HEK293 (cell line): Measurements from ENCODE around the gene POU2AF1.

Experiments
- CTCF ChIA-PET: fragments of 350-600 bp; formaldehyde crosslinking; extraction: SDS; loops from one replicate; lab custom pipeline; 2021; ENCODE audit warnings: antibody characterized with exemption; lab: Yijun Ruan, JAX
- POLR2A ChIA-PET: fragments of 300-600 bp; formaldehyde crosslinking; extraction: SDS; loops from one replicate; lab custom pipeline; 2020; ENCODE audit warnings: antibody characterized with exemption, inconsistent platforms; lab: Yijun Ruan, JAX
- H3K27ac ChIP-seq: fragments of 200-500 bp; sonication (Bioruptor generic); 2 replicates; pipeline ENCODE4 v1.5.1; 2014; ENCODE audit warnings: low read depth, low read length, control low read depth, inconsistent platforms; ENCODE audit errors: extremely low read depth
- H3K36me3 ChIP-seq, 2 experiments: fragments of 200-500 bp in 1 of 2; sonication (Bioruptor generic) in 1 of 2; 1 replicate in 1 of 2; 2 replicates in 1 of 2; pipeline ENCODE4 v1.5.1; 2014 to 2017; ENCODE audit warnings: inconsistent platforms in 2 of 2, low read length in 2 of 2; ENCODE audit not compliant: control insufficient read depth in 2 of 2, insufficient read depth in 1 of 2
- H3K4me1 ChIP-seq: fragments of 200-500 bp; sonication (Bioruptor generic); 2 replicates; pipeline ENCODE4 v1.5.1; 2014; ENCODE audit warnings: mild to moderate bottlenecking, low read length, inconsistent platforms; ENCODE audit not compliant: control insufficient read depth, insufficient read depth
- H3K4me3 ChIP-seq: 2 replicates; pipeline ENCODE4 v1.5.1; 2011; ENCODE audit warnings: low read depth, mild to moderate bottlenecking, control low read depth, low read length, moderate library complexity
- H3K9me3 ChIP-seq: fragments of 200-500 bp; sonication (Bioruptor generic); 2 replicates; pipeline ENCODE4 v1.5.1; 2014; ENCODE audit warnings: low read depth, low read length, inconsistent platforms; ENCODE audit not compliant: control insufficient read depth, insufficient read depth
- ZNF146 ChIP-seq: fragments of 450-650 bp; formaldehyde crosslinking; IDR thresholded peaks from 2 replicates; pipeline ENCODE4 v1.5.1; 2016; ENCODE audit warnings: missing biosample characterization, missing genetic modification characterization
- ZNF175 ChIP-seq: fragments of 450-650 bp; formaldehyde crosslinking; IDR thresholded peaks from 2 replicates; pipeline ENCODE4 v1.5.1; 2016; ENCODE audit warnings: missing biosample characterization, missing genetic modification characterization
- ZNF214 ChIP-seq: fragments of 450-650 bp; formaldehyde crosslinking; IDR thresholded peaks from 2 replicates; pipeline ENCODE4 v1.5.1; 2017; ENCODE audit warnings: missing biosample characterization, mild to moderate bottlenecking, missing genetic modification characterization, borderline replicate concordance
- ZNF404 ChIP-seq: fragments of 450-650 bp; formaldehyde crosslinking; IDR thresholded peaks from 2 replicates; pipeline ENCODE4 v1.5.1; 2017; ENCODE audit warnings: missing biosample characterization, missing genetic modification characterization
- ZNF521 ChIP-seq: fragments of 450-650 bp; formaldehyde crosslinking; IDR thresholded peaks from 2 replicates; pipeline ENCODE4 v1.5.1; 2017; ENCODE audit warnings: missing biosample characterization, mild to moderate bottlenecking, missing genetic modification characterization
- ZNF555 ChIP-seq: fragments of 450-650 bp; formaldehyde crosslinking; conservative IDR thresholded peaks from 2 replicates; pipeline ENCODE4 v1.5.1; 2017; ENCODE audit warnings: missing biosample characterization, mild to moderate bottlenecking, missing genetic modification characterization, inconsistent platforms
- ZNF561 ChIP-seq: fragments of 450-650 bp; IDR thresholded peaks from 2 replicates; pipeline ENCODE4 v1.5.1; 2018; ENCODE audit warnings: missing biosample characterization, missing genetic modification characterization, borderline replicate concordance
- ZNF623 ChIP-seq: fragments of 450-650 bp; formaldehyde crosslinking; IDR thresholded peaks from 2 replicates; pipeline ENCODE4 v1.5.1; 2016; ENCODE audit warnings: missing biosample characterization, missing genetic modification characterization
- ZNF768 ChIP-seq: fragments of 450-650 bp; formaldehyde crosslinking; IDR thresholded peaks from 2 replicates; pipeline ENCODE4 v1.5.1; 2018; ENCODE audit warnings: missing biosample characterization, mild to moderate bottlenecking, missing genetic modification characterization
- ZNF785 ChIP-seq: fragments of 450-650 bp; formaldehyde crosslinking; IDR thresholded peaks from 2 replicates; pipeline ENCODE4 v1.5.1; 2016; ENCODE audit warnings: missing biosample characterization, missing genetic modification characterization
- ZXDB ChIP-seq: fragments of 450-650 bp; formaldehyde crosslinking; IDR thresholded peaks from 2 replicates; pipeline ENCODE4 v1.5.1; 2016; ENCODE audit warnings: missing biosample characterization, missing genetic modification characterization
- TF ChIP-seq, protein P1 (sequence below): fragments of 450-650 bp; formaldehyde crosslinking; IDR thresholded peaks from 2 replicates; pipeline ENCODE4 v1.5.1; 2016; ENCODE audit warnings: missing biosample characterization, missing genetic modification characterization
- TF ChIP-seq, protein P2 (sequence below): fragments of 450-650 bp; formaldehyde crosslinking; IDR thresholded peaks from 2 replicates; pipeline ENCODE4 v1.5.1; 2016; ENCODE audit warnings: missing biosample characterization, missing genetic modification characterization
- TF ChIP-seq, protein P3 (sequence below): IDR thresholded peaks from 2 replicates; pipeline ENCODE4 v1.6.1; 2011; ENCODE audit warnings: mild to moderate bottlenecking, low read depth, low read length, borderline replicate concordance
- TF ChIP-seq, protein P4 (sequence below): fragments of 450-650 bp; formaldehyde crosslinking; IDR thresholded peaks from 2 replicates; pipeline ENCODE4 v1.5.1; 2016; ENCODE audit warnings: missing biosample characterization, missing genetic modification characterization
- TF ChIP-seq, protein P5 (sequence below): fragments of 450-650 bp; formaldehyde crosslinking; IDR thresholded peaks from 2 replicates; pipeline ENCODE4 v1.5.1; 2016; ENCODE audit warnings: missing biosample characterization, missing genetic modification characterization
- TF ChIP-seq, protein P6 (sequence below): fragments of 450-650 bp; formaldehyde crosslinking; IDR thresholded peaks from 2 replicates; pipeline ENCODE4 v1.5.1; 2016; ENCODE audit warnings: missing biosample characterization, missing genetic modification characterization, borderline replicate concordance

Gene POU2AF1

DNA sequence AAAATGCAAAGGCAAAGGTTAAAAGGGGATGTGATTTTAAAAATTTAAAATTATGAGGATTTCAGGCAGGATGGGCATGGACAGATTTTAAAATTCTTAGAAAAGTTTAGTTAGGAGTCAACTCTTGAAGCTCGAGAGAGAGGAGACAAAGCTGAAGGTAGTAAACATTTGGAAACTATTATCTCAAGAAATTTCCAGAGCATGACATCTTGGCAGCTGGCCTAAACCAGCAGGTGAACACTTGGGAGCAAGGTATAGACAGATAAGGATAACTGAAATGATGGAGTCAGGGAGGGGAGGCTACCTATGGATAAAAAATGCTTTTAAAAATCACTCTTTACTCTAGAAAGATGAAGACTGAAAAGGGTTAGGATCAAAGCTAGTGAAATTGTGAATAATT is 67.0 kb downstream of the POU2AF1 start:
- ChIA-PET CTCF (no interaction called here), POLR2A (no interaction called here)
- no peak overlapping the region for H3K4me3 ChIP-seq
- no peaks in the 10 kb centered on the region for H3K36me3 ChIP-seq
- no peaks in the 10 kb centered on the region for H3K4me1 ChIP-seq
- no peak for TF ChIP-seq ZNF404 (tag by site-specific recombination)
- no peak for TF ChIP-seq ZNF561 (tag by site-specific recombination)
- TF ChIP-seq ZNF214 (tag by site-specific recombination) = no peak
- TF ChIP-seq, protein P1, sequence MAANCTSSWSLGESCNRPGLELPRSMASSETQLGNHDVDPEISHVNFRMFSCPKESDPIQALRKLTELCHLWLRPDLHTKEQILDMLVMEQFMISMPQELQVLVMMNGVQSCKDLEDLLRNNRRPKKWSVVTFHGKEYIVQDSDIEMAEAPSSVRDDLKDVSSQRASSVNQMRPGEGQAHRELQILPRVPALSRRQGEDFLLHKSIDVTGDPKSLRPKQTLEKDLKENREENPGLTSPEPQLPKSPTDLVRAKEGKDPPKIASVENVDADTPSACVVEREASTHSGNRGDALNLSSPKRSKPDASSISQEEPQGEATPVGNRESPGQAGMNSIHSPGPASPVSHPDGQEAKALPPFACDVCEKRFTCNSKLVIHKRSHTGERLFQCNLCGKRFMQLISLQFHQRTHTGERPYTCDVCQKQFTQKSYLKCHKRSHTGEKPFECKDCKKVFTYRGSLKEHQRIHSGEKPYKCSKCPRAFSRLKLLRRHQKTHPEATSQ (tag by site-specific recombination) = no peak
- no peaks in the 10 kb centered on the region for H3K9me3 ChIP-seq
- H3K27ac ChIP-seq = no peak overlapping the region

DNA sequence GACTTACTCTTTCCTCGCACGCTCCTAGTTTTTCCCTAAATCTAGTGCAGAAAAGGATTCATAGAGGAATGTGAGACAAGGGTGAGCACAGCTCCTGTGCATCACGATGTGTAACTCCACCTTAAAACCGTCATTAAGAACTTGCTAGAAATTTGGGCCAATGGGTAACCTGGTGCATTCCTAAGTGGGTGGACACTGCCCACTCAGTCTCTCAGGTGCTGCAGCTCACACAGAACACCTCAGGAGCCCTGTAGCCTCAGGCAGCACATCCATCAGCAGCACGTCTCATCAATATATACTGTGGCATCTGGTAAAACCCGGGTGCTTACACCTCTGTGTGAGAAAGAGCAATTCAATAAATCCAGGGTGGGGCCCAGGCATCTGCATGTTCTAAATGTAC is 68.4 kb downstream of the POU2AF1 start:
- H3K4me3 ChIP-seq = no peak overlapping the region
- POLR2A ChIA-PET = no interaction called here
- no peak overlapping the region for H3K27ac ChIP-seq
- no peaks in the 10 kb centered on the region for H3K9me3 ChIP-seq
- H3K36me3 ChIP-seq = no peaks in the 10 kb centered on the region
- CTCF ChIA-PET = interaction anchor here (0.6 kb wide), 1 partner anchor 113 kb away, joined by 6 read pairs; no protein-coding TSS in a partner anchor
- H3K4me1 ChIP-seq = no peaks in the 10 kb centered on the region
- no peak for TF ChIP-seq ZNF555 (tag by site-specific recombination)
- TF ChIP-seq ZNF768 = no peak
- TF ChIP-seq ZNF623 = no peak
- no peak for TF ChIP-seq ZNF404 (tag by site-specific recombination)
- TF ChIP-seq, protein P2, sequence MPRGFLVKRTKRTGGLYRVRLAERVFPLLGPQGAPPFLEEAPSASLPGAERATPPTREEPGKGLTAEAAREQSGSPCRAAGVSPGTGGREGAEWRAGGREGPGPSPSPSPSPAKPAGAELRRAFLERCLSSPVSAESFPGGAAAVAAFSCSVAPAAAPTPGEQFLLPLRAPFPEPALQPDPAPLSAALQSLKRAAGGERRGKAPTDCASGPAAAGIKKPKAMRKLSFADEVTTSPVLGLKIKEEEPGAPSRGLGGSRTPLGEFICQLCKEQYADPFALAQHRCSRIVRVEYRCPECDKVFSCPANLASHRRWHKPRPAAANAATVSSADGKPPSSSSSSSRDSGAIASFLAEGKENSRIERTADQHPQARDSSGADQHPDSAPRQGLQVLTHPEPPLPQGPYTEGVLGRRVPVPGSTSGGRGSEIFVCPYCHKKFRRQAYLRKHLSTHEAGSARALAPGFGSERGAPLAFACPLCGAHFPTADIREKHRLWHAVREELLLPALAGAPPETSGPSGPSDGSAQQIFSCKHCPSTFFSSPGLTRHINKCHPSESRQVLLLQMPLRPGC (tag by site-specific recombination) = no peak
- TF ChIP-seq, protein P3, sequence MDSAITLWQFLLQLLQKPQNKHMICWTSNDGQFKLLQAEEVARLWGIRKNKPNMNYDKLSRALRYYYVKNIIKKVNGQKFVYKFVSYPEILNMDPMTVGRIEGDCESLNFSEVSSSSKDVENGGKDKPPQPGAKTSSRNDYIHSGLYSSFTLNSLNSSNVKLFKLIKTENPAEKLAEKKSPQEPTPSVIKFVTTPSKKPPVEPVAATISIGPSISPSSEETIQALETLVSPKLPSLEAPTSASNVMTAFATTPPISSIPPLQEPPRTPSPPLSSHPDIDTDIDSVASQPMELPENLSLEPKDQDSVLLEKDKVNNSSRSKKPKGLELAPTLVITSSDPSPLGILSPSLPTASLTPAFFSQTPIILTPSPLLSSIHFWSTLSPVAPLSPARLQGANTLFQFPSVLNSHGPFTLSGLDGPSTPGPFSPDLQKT = no peak
- TF ChIP-seq ZNF785 (tag by site-specific recombination) = no peak
- TF ChIP-seq ZNF146 (tag by site-specific recombination) = no peak
- TF ChIP-seq ZNF521 (tag by site-specific recombination) = no peak
- TF ChIP-seq, protein P4, sequence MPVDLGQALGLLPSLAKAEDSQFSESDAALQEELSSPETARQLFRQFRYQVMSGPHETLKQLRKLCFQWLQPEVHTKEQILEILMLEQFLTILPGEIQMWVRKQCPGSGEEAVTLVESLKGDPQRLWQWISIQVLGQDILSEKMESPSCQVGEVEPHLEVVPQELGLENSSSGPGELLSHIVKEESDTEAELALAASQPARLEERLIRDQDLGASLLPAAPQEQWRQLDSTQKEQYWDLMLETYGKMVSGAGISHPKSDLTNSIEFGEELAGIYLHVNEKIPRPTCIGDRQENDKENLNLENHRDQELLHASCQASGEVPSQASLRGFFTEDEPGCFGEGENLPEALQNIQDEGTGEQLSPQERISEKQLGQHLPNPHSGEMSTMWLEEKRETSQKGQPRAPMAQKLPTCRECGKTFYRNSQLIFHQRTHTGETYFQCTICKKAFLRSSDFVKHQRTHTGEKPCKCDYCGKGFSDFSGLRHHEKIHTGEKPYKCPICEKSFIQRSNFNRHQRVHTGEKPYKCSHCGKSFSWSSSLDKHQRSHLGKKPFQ (tag by site-specific recombination) = no peak
- TF ChIP-seq ZNF175 (tag by site-specific recombination) = no peak
- TF ChIP-seq, protein P5, sequence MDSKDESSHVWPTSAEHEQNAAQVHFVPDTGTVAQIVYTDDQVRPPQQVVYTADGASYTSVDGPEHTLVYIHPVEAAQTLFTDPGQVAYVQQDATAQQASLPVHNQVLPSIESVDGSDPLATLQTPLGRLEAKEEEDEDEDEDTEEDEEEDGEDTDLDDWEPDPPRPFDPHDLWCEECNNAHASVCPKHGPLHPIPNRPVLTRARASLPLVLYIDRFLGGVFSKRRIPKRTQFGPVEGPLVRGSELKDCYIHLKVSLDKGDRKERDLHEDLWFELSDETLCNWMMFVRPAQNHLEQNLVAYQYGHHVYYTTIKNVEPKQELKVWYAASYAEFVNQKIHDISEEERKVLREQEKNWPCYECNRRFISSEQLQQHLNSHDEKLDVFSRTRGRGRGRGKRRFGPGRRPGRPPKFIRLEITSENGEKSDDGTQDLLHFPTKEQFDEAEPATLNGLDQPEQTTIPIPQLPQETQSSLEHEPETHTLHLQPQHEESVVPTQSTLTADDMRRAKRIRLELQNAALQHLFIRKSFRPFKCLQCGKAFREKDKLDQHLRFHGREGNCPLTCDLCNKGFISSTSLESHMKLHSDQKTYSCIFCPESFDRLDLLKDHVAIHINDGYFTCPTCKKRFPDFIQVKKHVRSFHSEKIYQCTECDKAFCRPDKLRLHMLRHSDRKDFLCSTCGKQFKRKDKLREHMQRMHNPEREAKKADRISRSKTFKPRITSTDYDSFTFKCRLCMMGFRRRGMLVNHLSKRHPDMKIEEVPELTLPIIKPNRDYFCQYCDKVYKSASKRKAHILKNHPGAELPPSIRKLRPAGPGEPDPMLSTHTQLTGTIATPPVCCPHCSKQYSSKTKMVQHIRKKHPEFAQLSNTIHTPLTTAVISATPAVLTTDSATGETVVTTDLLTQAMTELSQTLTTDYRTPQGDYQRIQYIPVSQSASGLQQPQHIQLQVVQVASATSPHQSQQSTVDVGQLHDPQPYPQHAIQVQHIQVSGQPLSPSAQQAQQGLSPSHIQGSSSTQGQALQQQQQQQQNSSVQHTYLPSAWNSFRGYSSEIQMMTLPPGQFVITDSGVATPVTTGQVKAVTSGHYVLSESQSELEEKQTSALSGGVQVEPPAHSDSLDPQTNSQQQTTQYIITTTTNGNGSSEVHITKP = no peak
- TF ChIP-seq ZXDB (tag by site-specific recombination) = no peak
- TF ChIP-seq, protein P6, sequence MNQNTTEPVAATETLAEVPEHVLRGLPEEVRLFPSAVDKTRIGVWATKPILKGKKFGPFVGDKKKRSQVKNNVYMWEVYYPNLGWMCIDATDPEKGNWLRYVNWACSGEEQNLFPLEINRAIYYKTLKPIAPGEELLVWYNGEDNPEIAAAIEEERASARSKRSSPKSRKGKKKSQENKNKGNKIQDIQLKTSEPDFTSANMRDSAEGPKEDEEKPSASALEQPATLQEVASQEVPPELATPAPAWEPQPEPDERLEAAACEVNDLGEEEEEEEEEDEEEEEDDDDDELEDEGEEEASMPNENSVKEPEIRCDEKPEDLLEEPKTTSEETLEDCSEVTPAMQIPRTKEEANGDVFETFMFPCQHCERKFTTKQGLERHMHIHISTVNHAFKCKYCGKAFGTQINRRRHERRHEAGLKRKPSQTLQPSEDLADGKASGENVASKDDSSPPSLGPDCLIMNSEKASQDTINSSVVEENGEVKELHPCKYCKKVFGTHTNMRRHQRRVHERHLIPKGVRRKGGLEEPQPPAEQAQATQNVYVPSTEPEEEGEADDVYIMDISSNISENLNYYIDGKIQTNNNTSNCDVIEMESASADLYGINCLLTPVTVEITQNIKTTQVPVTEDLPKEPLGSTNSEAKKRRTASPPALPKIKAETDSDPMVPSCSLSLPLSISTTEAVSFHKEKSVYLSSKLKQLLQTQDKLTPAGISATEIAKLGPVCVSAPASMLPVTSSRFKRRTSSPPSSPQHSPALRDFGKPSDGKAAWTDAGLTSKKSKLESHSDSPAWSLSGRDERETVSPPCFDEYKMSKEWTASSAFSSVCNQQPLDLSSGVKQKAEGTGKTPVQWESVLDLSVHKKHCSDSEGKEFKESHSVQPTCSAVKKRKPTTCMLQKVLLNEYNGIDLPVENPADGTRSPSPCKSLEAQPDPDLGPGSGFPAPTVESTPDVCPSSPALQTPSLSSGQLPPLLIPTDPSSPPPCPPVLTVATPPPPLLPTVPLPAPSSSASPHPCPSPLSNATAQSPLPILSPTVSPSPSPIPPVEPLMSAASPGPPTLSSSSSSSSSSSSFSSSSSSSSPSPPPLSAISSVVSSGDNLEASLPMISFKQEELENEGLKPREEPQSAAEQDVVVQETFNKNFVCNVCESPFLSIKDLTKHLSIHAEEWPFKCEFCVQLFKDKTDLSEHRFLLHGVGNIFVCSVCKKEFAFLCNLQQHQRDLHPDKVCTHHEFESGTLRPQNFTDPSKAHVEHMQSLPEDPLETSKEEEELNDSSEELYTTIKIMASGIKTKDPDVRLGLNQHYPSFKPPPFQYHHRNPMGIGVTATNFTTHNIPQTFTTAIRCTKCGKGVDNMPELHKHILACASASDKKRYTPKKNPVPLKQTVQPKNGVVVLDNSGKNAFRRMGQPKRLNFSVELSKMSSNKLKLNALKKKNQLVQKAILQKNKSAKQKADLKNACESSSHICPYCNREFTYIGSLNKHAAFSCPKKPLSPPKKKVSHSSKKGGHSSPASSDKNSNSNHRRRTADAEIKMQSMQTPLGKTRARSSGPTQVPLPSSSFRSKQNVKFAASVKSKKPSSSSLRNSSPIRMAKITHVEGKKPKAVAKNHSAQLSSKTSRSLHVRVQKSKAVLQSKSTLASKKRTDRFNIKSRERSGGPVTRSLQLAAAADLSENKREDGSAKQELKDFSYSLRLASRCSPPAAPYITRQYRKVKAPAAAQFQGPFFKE (tag by site-specific recombination) = no peak
